Upper lobe of left lung (tissue), 4 donors: ENCODE results near the gene RBPMS2.

Experiments used
- CTCF ChIP-seq, 6 experiments: fragments of 450-650 bp in 4 of 6; fragments of 200-600 bp in 2 of 6; sonication (generic) in 2 of 6; IDR thresholded peaks; one replicate each; pipeline ENCODE4 v1.5.1; 2016 to 2019; ENCODE audit warnings: antibody characterized with exemption in 6 of 6
- EP300 ChIP-seq, 4 donors: sonication (generic); formaldehyde crosslinking; IDR thresholded peaks; one replicate each; pipeline ENCODE4 v1.5.1; 2017; ENCODE audit warnings: antibody characterized with exemption in 4 of 4, control low read depth in 2 of 4
- POLR2A ChIP-seq, 4 donors: fragments of 450-650 bp; IDR thresholded peaks; one replicate each; pipeline ENCODE4 v1.5.1; 2016 to 2017; ENCODE audit warnings: antibody characterized with exemption in 4 of 4, mild to moderate bottlenecking in 2 of 4
- POLR2AphosphoS5 ChIP-seq, 2 donors: sonication (generic); formaldehyde crosslinking; IDR thresholded peaks; one replicate each; pipeline ENCODE4 v1.5.1; 2017; ENCODE audit warnings: antibody characterized with exemption in 2 of 2

DNA sequence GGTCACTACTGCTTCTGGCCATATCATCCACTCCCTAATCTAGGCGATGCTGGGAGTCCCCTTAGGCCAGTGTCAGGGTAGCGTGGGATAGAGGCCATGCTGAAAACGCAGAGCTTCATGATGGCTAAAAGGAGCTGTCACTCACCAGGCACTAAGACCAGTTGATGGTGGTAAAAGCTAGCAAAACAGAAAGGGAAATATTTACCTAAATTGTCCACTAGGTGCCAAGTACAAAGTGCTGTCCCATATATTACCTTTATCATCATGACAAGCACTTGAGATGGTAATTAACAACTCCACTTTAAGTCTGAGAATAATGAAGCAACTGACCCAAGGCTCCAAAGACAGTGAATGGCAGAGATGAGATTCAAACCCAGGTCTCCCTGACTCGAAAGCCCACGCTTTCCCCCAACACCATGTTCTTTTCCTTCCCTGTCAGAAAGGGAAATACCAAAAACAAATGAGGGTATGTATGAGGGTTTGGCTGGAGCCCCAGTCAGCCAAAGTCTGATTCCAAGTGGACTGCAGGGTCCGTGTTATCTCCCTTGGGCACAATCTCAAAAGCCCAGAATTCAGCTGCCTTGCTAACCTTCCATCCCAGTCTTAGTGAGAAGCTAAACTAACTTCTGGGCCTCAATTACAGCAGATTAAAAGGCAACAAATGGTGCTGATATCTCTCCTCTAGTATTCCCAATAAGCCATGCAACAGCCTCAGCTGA is 84.7 kb downstream of the RBPMS2 start:
- TF ChIP-seq CTCF (IDR thresholded peaks at IDR 0.05) = no peak
- TF ChIP-seq POLR2AphosphoS5 (IDR thresholded peaks at IDR 0.05) = no peak
- no peak for TF ChIP-seq POLR2A (IDR thresholded peaks at IDR 0.05)
- no peak for TF ChIP-seq EP300 (IDR thresholded peaks at IDR 0.05)
